Measurements from ENCODE around the gene VCAN.

The VCAN gene

DNA sequence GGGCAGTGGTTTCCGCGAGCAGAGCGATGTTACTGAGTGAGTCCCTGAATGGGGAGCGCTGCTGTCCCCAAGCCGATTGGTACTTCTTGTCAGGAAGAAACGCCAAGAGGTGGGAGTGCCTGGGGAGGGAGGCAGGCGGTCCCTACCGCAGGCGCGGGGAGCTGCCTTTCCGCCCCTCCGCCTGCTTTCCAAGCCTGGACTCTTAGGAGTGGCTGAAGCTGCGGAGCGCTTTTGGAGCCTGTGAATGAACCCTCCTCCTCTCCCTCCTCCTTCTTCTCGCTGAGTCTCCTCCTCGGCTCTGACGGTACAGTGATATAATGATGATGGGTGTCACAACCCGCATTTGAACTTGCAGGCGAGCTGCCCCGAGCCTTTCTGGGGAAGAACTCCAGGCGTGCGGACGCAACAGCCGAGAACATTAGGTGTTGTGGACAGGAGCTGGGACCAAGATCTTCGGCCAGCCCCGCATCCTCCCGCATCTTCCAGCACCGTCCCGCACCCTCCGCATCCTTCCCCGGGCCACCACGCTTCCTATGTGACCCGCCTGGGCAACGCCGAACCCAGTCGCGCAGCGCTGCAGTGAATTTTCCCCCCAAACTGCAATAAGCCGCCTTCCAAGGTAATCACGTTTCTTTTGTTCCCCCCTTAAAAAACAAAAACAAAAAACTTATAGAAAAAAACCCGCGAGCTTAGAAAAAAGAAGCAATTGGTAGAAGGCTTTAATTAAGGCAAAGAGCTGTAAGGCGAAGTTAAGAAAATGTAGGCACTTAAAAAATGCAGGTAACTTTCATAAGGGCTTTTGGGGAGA lies at the start of gene VCAN:
VCAN (plus strand) TSS at position 340 of the 808 bp plus-strand sequence. CDS start 11,775 bp downstream, outside the sequence.
- TF ChIP-seq, protein P1, sequence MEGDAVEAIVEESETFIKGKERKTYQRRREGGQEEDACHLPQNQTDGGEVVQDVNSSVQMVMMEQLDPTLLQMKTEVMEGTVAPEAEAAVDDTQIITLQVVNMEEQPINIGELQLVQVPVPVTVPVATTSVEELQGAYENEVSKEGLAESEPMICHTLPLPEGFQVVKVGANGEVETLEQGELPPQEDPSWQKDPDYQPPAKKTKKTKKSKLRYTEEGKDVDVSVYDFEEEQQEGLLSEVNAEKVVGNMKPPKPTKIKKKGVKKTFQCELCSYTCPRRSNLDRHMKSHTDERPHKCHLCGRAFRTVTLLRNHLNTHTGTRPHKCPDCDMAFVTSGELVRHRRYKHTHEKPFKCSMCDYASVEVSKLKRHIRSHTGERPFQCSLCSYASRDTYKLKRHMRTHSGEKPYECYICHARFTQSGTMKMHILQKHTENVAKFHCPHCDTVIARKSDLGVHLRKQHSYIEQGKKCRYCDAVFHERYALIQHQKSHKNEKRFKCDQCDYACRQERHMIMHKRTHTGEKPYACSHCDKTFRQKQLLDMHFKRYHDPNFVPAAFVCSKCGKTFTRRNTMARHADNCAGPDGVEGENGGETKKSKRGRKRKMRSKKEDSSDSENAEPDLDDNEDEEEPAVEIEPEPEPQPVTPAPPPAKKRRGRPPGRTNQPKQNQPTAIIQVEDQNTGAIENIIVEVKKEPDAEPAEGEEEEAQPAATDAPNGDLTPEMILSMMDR (IDR thresholded peaks at IDR 0.05; ENCODE audit: poor library complexity, severe bottlenecking) = no peak
- peak; percentile 2; the same call in 1 of the 3 replicates for ATAC-seq (ENCODE audit: low read depth)
- Histone ChIP-seq H3K36me3 (ENCODE audit: low read depth) (no peaks in the 10 kb centered on the region), H3K4me3 (ENCODE audit: severe bottlenecking) (peak within 1 kb of the TSS; percentile 34), H3K9me3 (ENCODE audit: severe bottlenecking) (no peaks in the 10 kb centered on the region), H3K27ac (ENCODE audit: poor library complexity, severe bottlenecking) (no peak within 1 kb of the TSS), H3K4me1 (ENCODE audit: insufficient read depth, poor library complexity, severe bottlenecking) (peaks cover 11% of the 10 kb centered on the region), H3K27me3 (ENCODE audit: insufficient read depth, poor library complexity, severe bottlenecking) (peaks cover 73% of the 10 kb centered on the region)
- DNase-seq (ENCODE audit: low spot score) = no peak

DNA sequence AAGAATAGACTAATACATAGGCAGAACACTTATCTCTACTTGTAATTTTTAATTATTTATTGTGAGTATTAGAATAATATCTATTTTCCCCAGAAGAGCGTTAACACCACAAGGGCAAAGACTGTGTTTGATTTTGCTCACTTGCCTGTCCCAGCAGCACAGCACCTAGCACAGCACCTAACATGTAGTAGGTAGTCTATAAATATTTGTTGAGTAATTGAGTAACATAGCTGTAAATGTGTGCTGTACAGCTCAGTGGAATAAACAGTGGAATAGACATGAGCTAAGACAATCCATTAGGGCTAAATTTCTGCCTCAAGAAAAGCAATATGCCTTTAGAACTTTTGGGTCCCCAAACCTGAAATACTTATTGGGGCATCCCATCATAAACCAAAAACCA lies 49.3 kb upstream of the VCAN start:
- H3K9me3 ChIP-seq (ENCODE audit: severe bottlenecking) = no peaks in the 10 kb centered on the region
- ATAC-seq (ENCODE audit: low read depth) = no peak

DNA sequence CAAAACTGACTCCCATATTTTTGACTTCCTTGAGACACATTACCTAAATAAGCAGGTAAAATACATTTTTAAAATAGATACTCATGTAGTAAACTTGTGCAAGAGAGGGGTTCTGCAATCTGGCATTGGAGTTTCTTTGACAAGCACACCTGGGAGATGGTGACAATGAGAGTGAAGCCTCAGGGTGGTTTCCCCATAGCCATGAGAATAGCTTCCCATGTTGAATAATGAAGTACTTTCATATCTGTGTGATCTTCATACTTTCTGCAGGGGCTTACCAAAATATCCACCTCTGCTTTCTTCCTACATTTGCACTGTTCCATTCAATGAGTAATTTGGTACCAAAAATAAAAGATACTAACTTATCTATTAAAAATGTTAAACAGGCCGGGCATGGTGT lies 44.7 kb upstream of the VCAN start:
- H3K27ac ChIP-seq (ENCODE audit: poor library complexity, severe bottlenecking) = no peak overlapping the region
- ATAC-seq (ENCODE audit: low read depth) (no peak), DNase-seq (ENCODE audit: low spot score) (no peak)
- H3K4me3 ChIP-seq (ENCODE audit: severe bottlenecking) = no peak overlapping the region
- no peaks in the 10 kb centered on the region for H3K27me3 ChIP-seq (ENCODE audit: insufficient read depth, poor library complexity, severe bottlenecking)
- H3K9me3 ChIP-seq (ENCODE audit: severe bottlenecking) = no peaks in the 10 kb centered on the region
- H3K4me1 ChIP-seq (ENCODE audit: insufficient read depth, poor library complexity, severe bottlenecking) = no peaks in the 10 kb centered on the region
- no peaks in the 10 kb centered on the region for H3K36me3 ChIP-seq (ENCODE audit: low read depth)
- TF ChIP-seq, protein P1 (IDR thresholded peaks at IDR 0.05; ENCODE audit: poor library complexity, severe bottlenecking) = no peak

More for the DNA sequence above, 49.3 kb upstream of the VCAN start:
- H3K4me1 ChIP-seq (ENCODE audit: insufficient read depth, poor library complexity, severe bottlenecking) = no peaks in the 10 kb centered on the region
- no peak overlapping the region for H3K4me3 ChIP-seq (ENCODE audit: severe bottlenecking)
- H3K27me3 ChIP-seq (ENCODE audit: insufficient read depth, poor library complexity, severe bottlenecking) = peaks cover 8% of the 10 kb centered on the region
- TF ChIP-seq, protein P1 (IDR thresholded peaks at IDR 0.05; ENCODE audit: poor library complexity, severe bottlenecking) = no peak
- H3K27ac ChIP-seq (ENCODE audit: poor library complexity, severe bottlenecking) = no peak overlapping the region
- no peak for DNase-seq (ENCODE audit: low spot score)
- no peaks in the 10 kb centered on the region for H3K36me3 ChIP-seq (ENCODE audit: low read depth)

DNA sequence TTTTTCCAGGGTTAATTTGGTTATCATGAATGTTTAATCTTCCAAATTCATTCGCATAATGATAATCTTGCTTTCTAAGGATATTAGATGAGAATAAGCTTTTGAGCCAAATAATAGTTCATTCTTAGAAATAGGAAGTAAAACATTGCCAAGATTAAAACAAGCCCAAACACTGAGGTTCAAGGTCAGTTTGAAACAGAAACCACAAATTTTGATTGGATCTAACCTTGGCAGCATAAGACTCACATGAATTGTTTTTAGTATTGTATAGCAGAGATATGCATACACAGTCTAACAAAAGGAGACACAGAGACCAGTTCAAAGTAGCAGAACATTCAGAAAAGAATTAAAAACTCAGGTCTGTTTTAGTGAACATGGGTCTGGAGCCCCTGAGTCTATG lies 43.4 kb upstream of the VCAN start:
- H3K4me1 ChIP-seq (ENCODE audit: insufficient read depth, poor library complexity, severe bottlenecking) = no peaks in the 10 kb centered on the region
- H3K27me3 ChIP-seq (ENCODE audit: insufficient read depth, poor library complexity, severe bottlenecking) = no peaks in the 10 kb centered on the region
- no peaks in the 10 kb centered on the region for H3K36me3 ChIP-seq (ENCODE audit: low read depth)
- ATAC-seq (ENCODE audit: low read depth) (no peak), DNase-seq (ENCODE audit: low spot score) (no peak)
- no peak overlapping the region for H3K4me3 ChIP-seq (ENCODE audit: severe bottlenecking)
- H3K9me3 ChIP-seq (ENCODE audit: severe bottlenecking) = no peaks in the 10 kb centered on the region
- TF ChIP-seq, protein P1 (IDR thresholded peaks at IDR 0.05; ENCODE audit: poor library complexity, severe bottlenecking) = no peak
- H3K27ac ChIP-seq (ENCODE audit: poor library complexity, severe bottlenecking) = no peak overlapping the region

DNA sequence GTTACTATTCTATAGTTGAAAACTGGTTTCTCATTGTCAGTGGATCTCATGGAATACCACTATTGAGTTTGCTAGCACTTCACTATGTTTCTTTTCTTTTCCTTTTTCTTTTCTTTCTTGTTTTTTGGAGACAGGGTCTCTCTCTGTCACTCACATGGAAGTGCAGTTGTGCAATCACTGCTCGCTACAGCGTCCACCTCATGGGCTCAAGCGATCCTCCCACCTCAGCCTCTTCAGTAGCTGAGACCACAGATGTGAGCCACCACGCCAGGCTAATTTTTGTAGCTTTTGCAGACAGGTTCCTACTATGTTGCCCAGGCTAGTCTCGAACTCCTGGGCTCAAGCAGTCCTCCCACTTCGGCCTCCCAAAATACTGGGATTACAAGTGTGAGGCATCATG lies 42.7 kb upstream of the VCAN start:
- no peak for ATAC-seq (ENCODE audit: low read depth)
- no peaks in the 10 kb centered on the region for H3K27me3 ChIP-seq (ENCODE audit: insufficient read depth, poor library complexity, severe bottlenecking)
- H3K4me1 ChIP-seq (ENCODE audit: insufficient read depth, poor library complexity, severe bottlenecking) = no peaks in the 10 kb centered on the region
- DNase-seq (ENCODE audit: low spot score) = no peak
- H3K9me3 ChIP-seq (ENCODE audit: severe bottlenecking) = no peaks in the 10 kb centered on the region
- H3K27ac ChIP-seq (ENCODE audit: poor library complexity, severe bottlenecking) = no peak overlapping the region
- TF ChIP-seq, protein P1 (IDR thresholded peaks at IDR 0.05; ENCODE audit: poor library complexity, severe bottlenecking) = no peak
- H3K4me3 ChIP-seq (ENCODE audit: severe bottlenecking) = no peak overlapping the region
- no peaks in the 10 kb centered on the region for H3K36me3 ChIP-seq (ENCODE audit: low read depth)
